Activated CD4-positive, CD25-positive, alpha-beta regulatory T cell treated with anti-CD3 and anti-CD28 coated beads, Interleukin-2, amount 50 U/mL, for 72 hours (primary cell): ENCODE measurements around the gene ADAMTS1.

Source experiments
- DNase-seq: peaks from one replicate; pipeline ENCODE4 v3.0.0; 2021

ADAMTS1 gene

GRCh38 chr21:26844258-26845065 lies 747 bp downstream of the ADAMTS1 start:
- no peak for DNase-seq

GRCh38 chr21:26843933-26844257 lies 1.3 kb downstream of the ADAMTS1 start:
- DNase-seq: no peak

DNA sequence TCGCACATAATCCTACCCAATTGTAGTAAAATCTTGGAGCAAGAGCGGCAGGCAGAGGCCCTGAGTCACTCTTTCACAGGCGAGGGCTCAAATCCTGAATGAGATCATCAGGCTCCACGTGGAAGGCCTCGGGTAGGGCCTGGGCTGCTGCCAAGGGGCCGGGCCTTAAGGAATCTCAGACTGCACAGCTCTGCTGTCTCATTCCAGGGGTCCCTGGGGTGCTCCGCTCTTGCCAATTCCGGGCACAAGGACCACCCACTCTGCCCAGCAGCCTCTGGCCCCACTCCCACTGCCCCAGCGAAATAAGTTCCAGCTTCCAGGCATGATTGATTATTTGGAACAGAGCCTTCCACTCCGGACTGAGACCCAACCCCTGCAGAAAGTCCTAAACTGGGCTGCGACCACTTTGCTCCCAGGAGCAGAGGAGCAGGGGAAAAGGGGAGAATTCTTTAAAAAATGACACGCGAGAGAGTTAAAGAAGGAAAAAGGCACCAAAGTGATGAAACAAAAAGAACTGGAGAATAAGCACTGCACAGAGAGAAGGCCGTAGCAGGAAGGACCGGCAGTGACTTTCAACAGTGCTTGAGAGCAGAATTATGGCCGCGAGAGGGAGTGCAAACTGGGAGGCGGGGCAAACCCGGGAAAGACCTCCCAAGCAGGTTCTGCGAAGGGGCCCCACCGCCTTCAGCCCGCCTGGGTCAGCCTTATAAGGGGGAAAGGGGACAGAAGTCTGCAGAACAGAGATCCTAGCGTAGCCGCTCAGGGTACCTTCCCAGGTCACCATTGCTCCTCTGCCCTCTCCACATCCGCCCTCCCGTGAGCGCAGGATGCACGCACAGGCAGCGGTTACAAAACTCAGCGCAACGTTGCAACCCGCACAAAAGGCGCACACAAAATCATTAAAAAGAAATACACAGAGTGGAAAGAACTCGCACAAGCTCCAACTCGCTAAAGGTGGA lies 2.0 kb downstream of the ADAMTS1 start:
- DNase-seq: no peak

DNA sequence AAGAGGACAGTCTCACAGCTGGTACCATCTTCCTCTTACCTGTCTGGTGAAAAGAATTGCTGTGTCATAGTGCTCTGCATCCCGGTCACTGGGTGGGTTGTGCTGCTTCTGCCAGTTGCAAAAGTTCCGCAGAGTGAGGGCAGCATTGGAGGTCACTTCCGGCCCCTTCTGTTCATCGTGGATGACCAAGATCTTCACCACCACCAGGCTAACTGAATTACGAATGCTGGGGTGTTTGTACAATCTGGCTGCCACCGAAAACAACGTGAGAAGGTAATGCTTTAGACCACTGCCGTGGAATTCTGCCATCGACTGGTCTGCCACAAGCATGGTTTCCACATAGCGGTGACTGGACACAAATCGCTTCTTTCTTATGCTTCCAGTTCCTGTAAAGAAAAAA lies 2.9 kb downstream of the ADAMTS1 start:
- DNase-seq: no peak

GRCh38 chr21:26840912-26841311 lies 4.3 kb downstream of the ADAMTS1 start:
- DNase-seq: no peak

DNA sequence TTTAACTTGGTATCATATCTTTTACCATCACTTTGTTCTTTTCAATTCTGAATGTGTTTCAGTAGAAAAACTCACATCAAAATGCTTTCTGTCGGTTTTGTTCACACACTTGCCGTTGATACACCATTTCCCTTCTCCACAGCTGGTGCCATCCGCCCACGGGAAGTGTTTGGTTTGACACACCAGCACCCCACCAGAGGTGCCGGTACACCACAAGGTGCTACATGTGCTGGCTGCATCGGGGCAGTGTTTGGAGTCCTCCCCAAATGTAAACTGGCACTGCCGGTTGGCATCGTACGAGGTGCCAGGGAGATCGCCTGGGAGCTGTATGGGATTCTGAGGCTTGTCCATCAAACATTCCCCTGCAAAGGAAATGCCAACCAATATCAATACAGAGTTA lies 5.0 kb downstream of the ADAMTS1 start:
- DNase-seq: no peak

DNA sequence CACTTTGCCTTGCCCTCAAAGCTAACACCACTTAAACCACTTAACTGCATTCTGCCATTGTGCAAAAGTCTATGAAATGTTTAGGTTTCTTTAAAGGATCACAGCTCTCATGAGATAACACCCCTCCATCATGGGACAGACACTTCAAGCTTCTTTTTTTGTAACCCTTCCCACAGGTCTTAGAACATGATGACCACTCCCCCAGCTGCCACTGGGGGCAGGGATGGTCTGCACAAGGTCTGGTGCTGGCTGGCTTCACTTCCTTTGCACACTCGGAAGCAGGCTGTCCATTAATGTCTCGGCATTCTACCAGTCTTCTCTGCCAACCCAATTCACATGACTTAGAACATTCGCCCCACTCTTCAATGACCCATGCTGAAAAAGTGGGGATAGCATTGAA lies 7.7 kb downstream of the ADAMTS1 start:
- no peak for DNase-seq

GRCh38 chr21:26836528-26836927 lies 8.7 kb downstream of the ADAMTS1 start:
- no peak for DNase-seq

DNA sequence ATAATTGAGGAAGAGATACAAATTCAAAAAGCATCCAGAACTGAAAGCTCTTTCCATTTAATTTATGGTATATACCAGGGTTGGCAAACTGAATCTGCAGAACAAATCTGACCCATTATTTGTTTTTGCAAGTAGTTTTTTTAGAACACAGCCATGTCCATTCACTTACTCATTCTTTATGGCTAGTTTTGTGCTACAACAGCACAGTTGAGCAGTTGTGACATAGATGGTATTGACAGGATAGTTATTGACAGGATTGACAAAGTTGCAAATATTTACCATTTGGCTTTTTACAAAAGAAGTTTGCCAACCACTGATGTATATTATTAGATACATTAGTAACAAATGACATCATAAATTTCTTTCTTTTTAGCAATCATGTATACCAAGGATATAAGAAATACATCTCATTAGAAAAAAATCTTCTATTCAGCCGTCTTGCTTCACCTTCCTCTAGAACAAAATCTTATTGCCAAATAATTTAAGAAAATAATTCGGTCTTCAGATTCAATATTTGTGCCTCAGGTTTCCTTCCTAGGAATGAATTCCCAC lies 9.4 kb downstream of the ADAMTS1 start:
- no peak for DNase-seq

DNA sequence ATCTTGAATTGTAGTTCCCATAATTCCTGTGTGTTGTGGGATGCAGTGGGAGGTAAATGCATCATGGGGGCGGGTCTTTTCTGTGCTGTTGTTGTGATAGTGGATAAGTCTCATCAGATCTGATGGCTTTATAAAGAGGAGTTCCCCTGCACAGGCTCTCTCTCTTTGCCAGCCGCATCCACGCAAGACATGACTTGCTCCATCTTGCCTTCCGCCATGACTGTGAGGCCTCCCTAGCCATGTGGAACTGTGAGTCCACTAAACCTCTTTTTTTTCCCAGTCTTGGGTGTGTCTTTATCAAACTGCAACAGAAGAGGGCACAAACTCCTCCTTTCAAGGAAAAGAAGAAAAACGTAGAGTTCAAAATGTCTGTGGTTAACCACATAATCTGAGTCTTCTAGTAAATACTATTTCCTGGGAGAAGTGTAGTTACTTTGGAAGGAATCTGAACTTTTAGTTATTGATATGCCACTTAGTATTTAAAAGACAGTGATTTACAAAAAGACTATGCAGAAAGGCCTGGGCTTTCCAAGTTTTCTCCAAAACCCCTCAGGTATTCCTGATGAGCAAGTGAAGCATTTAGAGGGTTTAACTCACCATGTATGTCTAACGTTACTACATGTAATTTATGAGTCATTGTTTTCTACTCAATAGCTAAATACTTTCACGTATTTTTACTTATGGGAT lies 10.0 kb downstream of the ADAMTS1 start:
- no peak for DNase-seq

GRCh38 chr21:26834181-26834905 lies 10.9 kb downstream of the ADAMTS1 start:
- DNase-seq: no peak

DNA sequence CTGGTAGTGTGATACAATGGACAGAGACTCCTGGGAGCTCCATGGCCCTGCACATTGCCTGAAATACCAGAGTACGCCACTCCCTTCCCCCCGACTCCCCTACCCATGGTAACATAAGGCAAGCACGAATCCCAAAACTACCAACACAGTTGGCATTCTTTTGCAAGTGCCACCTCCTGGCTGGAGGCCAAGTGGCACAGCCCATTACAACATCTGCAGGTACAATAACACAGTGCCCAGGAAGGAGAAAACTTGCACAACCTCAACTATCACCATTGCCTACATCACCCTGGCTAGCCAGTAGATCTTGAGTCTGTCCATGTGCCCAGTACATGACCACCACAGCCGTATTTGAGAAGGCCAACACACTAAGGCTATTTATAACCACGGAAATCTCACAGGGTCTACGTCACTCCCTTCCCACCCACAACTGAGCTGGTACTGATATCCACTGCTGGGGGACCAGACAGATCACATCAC lies 11.7 kb downstream of the ADAMTS1 start:
- DNase-seq: no peak

DNA sequence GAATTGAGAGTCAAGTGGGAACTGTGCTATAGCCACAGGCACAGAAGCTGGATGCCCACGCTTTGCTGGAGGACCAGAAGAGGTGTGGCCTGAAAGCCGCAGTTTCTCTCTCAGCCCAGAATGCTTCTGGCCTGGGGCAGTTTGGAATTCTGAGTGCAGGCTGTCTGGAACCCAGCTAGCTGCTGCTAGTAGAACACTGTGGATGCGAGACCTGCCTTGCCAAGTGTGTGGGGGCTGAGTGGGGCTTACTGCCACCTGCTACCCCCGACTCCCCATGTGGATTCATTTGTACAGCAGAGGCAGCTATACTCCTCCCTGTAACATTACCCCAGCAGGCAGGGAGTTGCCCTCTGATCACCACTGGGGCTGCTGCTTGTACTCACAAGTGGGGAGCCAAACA lies 12.2 kb downstream of the ADAMTS1 start:
- no peak for DNase-seq

DNA sequence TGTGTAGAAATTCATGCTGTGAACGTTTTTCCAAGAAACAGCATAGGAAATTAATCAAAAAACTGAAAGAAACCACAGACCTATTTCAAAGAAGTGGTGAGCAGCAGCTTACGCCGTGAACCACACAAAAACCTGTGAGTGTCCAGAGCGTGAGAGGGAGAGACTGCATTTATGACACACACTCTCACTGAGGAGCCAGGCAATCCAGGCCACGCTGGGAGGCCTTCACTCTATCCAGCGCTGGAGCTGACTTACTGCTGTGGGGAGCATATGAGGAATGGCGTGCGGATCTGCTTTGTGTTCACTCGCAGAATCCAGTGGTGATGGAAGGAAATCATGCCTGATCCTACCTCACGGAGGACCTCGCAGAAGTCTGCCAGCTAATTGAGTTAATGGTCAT lies 12.7 kb downstream of the ADAMTS1 start:
- DNase-seq: no peak

DNA sequence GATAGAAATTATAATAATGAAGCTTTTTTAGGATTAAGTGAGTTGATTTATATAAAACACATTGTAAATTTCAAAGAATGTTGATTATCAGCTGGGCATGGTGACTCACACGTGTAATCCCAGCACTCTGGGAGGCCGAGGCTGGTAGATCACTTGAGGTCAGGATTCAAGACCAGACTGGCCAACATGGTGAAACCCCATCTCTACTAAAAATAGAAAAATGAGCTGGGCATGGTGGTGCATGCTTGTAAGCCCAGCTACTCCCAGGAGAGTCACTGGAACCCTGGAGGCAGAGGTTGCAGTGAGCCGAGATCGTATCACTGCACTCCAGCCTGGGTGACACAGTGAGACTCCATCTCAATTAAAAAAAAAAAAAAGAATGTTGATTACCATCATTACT lies 18.4 kb downstream of the ADAMTS1 start:
- no peak for DNase-seq

DNA sequence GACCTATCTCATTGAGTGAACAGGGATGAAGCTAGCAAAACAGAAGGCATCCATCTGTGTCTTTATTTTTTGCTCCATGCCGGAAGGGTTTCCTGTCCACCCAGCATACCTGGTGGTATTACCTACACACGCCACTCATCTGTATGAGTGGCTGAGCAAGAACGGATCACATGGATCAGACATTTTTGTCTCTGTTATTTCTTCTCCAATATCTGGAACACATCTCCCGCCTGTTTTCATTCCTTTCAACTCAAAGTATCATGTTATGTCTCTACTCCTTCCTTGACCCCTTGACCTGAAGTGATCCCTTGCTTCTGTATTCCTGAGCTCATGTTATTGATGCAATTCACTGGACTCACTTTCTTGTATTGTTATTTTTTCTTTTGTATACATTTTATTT lies 24.7 kb downstream of the ADAMTS1 start:
- DNase-seq: no peak

DNA sequence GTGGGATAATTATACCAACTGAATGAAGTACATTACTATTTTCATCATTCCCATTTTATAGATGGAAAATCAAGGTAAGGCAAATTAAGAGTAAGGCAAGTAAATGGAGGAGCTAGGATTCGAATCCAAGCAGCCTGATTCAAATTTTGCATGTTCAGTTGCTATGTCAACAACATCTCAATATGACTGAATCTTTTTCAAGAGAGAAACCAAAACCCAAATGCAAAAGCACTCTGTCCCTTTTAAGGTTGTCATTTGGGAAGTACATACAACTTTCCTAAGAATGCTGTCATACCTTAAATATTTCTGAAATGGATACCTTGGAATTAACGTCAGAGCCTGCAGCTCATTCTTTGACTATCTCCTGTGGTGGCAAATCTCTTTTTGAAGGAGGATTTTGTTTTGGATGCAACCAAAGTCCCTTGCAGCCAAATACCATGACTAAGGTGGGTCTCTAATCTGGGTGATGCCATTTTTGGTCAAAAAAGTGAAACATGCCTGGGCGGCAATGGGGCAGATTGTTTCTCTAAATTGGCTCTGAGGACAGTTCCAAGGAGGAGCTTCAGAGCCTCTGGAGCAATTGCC lies 25.4 kb downstream of the ADAMTS1 start:
- no peak for DNase-seq

DNA sequence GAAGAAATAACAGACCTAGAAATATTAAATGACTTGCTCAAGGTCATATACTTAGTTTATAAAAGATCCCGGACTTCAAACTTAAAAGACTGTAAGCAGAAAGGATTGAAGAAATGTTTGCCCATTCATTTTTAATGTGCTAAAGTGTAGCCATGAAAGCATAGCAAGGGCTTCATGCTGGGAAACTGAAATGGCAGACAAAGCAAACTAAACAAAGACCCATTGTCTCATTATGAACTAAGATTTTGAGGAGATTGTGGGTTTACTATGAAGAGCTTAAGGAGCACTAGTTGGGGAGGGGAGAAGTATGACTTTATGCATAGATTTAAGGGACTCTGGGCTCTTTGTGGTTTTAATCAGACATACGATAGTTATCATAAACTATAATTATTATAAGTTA lies 26.3 kb downstream of the ADAMTS1 start:
- DNase-seq: no peak

- DNase-seq: no peak
Observed at GRCh38 chr21:26815197-26815596, 30.0 kb downstream of the ADAMTS1 start.

DNA sequence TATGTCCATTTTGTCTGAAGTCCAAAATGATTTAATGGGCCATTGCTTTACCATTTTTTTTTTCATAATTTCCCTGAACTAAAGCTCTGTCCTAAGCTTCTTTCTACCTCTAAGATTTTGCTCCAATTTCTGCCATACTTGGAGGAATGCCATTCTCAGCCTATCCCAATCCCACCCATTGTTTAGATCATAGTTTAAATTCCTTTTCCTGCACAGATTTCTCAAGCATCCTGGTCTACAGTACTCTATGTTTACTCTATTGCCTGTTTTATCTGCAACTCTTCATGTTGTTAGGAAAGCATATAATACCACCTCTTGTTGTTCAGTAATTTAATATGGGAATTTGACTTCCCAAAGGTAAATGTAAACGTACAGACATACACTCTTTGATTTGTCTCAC lies 30.8 kb downstream of the ADAMTS1 start:
- DNase-seq: no peak

GRCh38 chr21:26813426-26813998 lies 31.7 kb downstream of the ADAMTS1 start:
- DNase-seq: no peak

GRCh38 chr21:26812173-26812572 lies 33.0 kb downstream of the ADAMTS1 start:
- DNase-seq: no peak
